GM19455 (cell line): ENCODE measurements around the gene CCDC40.
"Not testable (repeated sequence)": the region's sequence is repeated elsewhere in the genome, so short reads cannot be mapped to it uniquely, and the experiment has no call there.

Experiments
- ATAC-seq: cut with Tn5 transposase; IDR thresholded peaks from one replicate; pipeline ENCODE4 v1.9.1; 2021; ENCODE audit not compliant: unreplicated experiment

The CCDC40 gene

DNA sequence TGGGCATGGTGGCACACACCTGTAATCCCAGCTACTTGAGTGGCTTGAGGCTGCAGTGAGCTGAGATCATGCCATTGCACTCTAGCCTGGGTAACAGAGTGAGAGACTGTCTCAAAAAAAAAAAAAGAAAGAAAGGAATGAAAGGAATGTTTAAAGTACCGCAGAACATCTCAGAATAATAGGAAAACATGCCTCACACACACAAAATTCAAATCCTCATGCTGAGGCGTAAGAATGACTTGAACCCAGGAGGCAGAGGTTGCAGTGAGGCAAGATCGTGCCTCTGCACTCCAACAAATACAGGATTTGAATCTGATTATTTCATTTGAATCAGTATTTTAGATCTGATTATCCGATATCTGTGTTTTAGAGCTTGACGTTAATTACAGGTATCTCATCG lies 43.6 kb downstream of the CCDC40 start:
- ATAC-seq: no peak

DNA sequence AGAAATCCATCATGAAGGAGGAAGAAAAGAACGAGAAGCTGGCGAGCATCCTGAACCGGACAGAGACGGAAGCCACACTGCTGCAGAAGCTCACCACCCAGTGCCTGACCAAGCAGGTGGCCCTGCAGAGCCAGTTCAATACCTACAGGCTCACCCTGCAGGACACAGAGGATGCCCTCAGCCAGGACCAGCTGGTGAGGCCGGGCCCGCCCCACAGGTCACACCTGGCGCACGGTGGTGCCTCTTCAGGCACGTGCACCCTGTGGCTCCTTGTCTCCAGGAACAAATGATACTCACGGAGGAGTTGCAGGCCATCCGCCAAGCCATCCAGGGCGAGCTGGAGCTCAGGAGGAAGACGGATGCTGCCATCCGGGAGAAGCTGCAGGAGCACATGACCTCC lies 45.2 kb downstream of the CCDC40 start:
- ATAC-seq: no peak

DNA sequence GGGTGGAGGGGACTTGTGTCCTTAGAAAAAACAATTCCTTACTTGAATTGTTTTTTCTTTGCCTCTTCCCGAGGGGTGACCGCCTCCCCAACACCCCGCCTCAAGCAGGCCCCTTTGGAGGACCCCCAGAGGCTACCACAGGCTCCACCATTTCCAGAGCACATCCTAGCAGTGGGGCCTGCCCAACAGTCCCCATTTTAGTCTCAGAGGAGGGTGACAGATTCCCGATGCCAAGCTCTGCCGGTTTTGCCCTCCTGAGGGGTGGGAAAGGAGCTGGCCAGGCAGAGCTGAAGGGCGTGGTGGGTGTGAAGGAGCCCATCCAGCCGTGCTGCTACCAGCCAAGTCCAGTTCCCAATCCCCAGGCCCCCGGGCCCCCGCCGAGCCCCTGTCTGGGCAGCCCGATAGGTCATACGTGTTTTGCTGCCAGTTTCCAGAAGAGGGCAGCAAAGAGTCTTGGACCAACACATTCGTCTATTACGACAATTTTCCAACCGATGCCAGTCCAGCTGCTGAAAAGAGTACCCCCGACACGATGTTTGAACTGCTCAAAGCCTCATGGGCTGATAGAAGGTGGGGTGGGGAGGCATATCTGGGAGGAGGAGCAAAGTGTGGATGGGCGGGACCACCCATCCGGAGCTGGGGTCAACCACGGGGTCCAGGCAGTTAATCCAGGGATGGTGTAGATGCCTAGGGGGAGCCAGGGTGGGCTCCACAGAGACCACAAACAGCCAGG lies 46.1 kb downstream of the CCDC40 start:
- ATAC-seq: no peak

DNA sequence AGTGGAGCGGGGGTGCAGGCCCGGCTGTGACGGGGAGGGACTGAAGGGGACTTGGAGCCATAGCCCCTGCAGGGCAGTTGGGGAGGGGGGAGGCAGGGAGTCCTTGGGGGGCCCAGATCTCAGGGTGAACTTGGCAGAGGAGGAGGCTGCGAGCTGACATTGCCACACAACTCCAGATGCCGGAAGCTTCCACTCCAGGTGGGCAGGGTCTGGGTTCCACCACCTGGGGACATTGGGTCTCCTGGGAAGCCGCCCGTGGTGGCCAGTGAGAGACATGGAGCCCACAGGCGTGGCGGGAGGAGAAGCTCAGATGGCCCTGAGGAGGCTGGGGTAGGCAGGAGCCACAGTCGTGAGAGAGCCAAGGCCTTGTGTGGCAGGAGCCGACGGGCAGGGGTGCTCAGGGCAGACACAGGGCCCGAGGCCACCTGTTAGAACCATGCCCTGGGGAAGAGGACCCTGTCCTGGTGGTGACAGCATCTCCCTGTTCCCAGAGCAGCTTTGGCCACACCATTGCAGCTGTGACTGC lies 46.8 kb downstream of the CCDC40 start:
- no peak for ATAC-seq

DNA sequence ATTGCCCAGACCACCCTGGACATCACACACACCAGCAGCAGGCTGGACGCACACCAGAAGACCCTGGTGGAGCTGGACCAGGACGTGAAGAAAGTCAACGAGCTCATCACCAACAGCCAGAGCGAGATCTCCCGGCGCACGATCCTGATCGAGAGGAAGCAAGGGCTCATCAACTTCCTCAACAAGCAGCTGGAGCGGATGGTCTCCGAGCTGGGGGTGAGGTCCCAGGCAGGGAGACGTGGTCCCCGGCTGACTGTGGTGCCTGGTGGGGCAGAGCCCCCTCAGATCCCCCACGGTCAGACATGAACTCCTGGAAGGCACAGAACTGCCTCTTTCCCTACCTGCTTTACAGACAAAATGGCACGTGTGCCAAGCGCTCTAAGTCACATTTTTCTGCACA lies 48.3 kb downstream of the CCDC40 start:
- ATAC-seq: no peak

DNA sequence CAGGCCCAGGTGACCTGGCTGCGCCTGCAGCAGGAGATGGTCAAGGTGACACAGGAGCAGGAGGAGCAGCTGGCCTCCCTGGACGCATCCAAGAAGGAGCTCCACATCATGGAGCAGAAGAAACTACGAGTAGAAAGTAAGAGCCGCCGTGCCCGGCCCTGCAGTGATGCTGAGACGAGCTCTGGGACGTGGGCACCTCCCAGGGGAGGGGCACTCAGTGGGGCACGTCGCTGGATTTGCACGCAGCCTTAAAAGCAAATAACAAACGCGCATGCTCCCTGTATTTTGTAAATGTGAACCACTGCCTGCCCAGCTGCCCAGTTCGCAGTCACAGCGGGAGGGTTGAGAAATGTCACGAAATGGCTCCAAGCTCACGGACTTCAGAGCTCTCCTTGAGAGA lies 49.6 kb downstream of the CCDC40 start:
- no peak for ATAC-seq

DNA sequence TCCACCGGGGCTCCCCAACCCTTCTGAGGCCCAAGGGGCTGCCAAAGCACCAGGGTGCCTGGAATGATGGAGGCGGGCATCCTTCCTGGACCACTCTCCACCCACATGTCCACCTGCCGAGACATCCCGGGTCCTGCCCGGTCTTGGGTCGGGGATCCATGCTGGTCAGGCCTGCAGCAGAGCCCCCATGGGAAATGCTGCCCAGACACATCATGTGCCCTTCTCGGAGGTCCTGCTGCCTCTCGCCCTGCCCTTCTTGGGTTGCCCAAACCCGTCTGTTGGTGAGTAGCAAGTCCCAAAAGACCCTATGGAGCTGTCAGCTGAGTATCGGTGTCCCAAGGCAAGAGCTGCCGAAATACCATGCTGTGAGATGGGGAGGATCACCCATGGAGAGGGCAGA lies 50.2 kb downstream of the CCDC40 start:
- ATAC-seq: no peak

DNA sequence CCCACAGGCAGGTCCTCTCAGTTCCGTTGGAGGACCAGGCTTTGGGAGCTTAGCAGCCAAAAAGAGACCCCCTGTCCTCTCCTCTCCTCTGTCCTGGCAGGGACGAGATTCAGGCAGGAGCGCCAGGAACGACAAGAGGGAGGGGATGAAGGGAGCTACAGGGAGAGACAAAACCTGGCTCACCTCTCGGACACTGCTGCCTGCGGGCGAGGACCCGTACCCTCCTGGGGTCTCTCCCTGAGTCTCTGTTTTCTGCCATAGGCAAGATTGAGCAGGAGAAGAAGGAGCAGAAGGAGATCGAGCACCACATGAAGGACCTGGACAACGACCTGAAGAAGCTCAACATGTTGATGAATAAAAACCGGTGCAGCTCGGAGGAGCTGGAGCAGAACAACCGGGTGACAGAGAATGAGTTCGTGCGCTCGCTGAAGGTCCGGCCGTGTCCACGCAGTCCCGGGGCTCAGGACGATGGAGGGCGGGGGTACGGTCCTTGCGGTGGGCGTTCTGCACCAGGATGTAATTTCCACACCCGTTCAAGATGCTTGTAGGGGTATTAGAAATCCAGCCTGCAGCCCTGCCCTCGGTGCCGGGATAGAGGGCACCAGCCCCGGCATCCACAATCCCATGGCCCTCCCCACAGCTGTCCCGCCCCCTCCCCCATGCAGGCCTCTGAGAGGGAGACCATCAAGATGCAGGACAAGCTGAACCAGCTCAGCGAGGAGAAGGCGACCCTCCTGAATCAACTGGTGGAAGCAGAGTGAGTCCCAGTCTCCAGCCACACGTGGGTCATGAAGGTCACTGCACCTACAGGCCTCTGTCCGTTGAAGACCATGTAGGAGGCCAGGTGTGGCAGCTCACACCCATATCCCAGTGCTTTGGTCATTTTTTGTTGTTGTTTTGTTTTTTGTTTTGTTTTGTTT lies 51.2 kb downstream of the CCDC40 start:
- ATAC-seq: no peak

DNA sequence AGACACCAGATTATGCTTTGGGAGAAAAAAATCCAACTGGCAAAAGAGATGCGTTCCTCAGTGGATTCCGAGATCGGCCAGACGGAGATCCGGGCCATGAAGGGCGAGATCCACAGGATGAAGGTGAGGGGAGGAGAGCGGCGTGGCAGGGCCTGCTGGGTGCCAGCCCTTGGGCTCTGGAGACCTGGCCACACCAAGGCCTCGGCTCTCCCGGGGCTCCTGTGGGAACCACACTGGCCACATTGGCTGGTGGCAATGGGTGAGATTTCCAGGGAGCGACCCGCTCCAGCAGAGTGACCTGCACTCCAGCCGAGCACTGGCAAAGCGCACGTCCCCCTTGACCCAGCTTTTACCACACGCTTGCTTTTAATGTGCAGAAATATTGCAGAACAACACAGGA lies 53.3 kb downstream of the CCDC40 start:
- no peak for ATAC-seq

DNA sequence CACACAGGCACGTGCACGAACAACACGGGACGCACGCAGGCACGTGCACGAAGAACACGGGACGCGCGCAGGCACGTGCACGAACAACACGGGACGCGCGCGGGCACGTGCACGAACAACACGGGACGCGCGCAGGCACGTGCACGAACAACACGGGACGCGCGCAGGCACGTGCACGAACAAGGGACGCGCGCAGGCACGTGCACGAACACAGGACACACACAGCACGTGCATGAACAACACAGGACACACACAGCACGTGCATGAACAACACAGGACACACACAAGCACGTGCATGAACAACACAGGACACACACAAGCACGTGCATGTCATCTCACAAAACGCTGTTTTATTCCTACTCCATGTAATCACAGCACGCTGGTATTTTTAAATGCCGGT lies 53.7 kb downstream of the CCDC40 start:
- ATAC-seq: not testable (repeated sequence)

DNA sequence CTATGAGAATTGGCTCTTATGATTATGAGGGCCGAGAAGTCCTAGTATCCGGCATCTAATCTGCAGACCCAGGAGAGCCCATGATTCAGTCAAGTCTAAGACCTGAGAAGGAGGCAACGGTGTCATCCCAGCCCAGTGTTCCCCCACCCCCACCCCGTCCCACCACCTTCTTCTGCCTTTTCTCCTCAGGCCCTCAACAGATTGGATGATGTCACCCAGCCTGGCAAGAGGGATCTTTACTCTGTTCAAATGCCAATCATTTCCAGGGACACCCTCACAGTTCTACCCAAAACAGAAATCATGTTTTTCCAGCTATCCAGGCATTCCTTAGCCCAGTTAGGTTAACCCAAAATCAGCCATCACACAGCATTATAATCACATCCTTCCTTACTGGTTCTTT lies 54.9 kb downstream of the CCDC40 start:
- ATAC-seq: no peak

DNA sequence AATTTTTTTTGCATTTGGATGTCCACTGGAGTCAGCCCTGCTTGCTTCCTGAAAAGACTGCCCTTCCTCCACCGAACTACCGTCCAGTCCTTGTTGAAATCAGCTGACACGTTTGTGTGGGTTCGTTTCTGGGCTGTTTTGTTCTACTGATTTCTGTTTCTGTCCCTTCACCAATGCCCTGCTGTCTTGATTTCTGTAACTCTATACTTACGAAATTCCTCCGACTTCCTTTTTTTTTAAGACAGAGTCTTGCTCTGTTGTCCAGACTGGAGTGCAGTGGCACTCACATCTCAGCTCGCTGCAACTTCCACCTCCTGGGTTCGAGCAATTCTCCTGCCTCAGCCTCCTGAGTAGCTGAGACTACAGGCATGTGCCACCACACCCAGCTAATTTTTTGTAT lies 56.5 kb downstream of the CCDC40 start:
- no peak for ATAC-seq

DNA sequence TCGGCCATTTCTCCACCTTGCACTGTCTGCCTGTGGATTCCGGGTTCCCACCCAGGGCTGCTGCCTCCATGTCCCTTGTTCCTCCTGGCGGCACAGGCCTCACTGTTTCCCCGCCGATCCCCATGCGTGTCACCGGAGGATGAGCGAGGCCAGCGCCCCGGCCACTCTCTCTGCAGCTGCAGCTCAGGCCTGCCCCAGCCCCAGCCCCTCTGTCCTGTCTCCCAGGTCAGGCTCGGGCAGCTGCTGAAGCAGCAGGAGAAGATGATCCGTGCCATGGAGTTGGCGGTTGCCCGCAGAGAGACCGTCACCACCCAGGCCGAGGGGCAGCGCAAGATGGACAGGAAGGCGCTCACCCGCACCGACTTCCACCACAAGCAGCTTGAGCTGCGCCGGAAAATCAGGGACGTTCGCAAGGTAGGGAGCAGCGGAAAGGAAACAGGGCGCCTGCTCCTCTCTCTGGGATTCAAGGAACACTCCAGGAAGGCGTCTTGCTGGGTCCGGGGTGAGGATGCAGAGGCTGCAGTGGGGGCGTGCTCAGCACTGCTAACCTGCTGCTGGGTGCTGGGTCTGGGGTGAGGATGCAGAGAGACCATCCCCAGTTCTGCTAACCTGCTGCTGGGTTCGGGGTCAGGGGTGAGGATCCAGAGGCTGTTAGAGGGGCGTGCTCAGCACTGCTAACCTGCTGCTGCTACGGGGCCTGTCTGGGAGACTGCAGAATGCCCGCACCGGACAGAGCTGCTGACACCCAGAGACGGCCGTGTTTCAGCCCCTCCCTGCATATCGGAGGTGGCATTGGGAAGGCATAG lies 58.8 kb downstream of the CCDC40 start:
- ATAC-seq: no peak

DNA sequence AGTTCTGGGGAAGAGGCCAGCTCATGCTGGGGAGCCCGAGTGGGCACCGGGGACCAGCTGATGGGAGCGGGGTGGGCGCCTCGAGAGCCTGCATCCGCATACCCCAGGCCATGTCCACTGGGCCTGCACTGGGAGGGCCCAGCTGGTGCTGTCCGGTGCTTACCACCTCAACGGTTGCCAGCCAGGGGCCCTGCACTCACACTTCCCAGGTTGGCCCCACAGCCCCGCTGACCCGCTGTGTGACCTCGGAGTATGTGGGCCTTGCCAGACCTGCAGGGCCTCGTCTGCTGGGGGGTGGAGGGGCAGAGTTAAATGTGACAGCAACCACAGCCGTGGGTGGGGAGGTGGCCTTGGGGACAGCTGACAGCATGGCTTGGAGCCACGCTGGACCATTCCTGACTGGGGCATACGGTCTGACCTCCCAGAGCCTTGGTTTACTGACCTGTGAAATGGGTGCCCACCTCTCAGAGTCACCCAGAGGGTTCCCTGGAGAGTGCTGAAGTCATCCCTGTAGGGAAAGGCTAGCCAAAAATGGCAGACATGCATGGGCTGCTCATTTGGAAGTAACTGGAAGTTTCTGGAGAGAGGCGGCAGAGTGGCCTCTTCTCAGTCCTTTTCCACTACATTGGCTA lies 59.5 kb downstream of the CCDC40 start:
- ATAC-seq: no peak

DNA sequence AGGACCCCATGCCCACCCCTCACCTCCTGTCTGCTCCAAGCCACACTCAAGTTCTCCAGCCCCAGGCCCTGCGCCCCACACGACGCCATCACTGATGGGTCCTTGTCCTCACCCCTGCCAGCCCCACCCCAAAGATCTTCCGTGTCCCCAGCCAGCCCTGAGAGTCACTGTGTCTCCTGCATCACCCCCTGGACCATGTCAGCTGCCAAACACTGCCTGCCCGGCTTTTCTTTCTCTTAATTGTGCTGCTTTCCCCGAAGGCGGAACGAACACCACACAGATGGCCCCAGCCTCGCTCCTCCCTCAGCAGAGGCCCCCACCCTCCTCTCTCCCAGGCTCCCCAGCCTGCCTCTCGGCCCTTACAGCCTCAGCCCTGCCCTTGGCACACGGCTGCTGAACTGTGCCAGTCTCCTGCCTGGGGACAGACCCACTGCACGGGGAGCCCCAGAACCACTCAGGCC lies 60.1 kb downstream of the CCDC40 start:
- ATAC-seq: no peak

DNA sequence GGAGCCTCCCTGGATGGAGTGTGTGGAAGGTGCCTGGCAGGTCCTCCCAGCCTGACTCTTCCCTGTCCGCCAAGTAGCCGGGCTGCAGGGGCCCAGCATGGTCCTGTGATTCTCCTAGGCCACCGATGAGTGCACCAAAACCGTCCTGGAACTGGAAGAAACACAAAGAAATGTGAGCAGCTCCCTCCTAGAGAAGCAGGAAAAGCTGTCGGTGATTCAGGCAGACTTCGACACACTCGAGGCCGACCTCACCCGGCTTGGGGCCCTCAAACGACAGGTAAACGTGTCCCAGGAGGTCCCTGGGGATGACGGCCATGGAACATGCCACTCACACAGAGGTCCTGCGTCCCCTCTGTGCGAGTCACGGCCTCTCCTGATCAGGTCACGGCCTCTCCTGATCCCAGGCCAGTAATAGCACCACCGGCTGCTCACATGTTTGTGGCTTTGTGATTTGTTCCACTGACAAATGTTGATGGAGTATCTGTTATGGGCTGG lies 60.7 kb downstream of the CCDC40 start:
- no peak for ATAC-seq

DNA sequence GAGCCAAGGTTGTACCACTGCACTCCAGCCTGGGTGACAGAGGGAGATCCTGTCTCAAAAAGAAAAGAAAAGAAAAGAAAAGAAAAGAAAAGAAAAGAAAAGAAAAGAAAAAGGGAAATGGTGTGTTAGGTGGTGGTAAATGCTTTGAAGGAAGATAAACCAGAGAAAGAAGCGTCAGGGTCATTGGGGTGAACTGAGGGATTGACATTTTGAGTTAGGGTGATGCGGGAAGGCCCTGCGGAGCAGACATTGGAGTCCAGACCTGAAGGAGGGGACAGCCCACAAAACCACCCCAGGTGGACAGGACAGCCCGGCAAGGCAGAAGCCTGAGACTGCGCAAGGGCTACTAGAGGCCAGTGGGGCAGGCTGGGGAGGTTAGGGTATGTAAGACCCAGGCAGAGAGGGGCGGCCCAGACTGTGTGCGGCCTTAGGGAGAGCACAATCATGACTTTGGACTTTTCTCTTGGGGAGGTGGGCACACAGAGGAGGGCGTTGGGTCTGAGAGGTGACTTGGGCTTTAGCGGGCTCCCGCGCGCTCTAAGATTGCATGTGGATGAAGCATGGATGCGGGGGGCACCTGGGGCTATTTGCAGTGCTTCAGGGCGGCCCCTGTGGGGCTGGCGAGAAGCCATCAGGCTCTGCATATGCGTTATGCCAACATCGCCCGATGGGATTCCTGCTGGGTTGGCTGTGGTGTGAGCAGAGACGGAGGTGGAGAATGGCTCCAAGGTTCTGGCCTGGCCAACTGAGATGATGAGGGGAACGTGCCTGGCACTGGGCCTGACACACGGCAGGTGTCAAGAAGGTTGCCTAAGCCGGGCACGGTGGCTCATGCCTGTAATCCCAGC lies 61.6 kb downstream of the CCDC40 start:
- ATAC-seq: no peak

DNA sequence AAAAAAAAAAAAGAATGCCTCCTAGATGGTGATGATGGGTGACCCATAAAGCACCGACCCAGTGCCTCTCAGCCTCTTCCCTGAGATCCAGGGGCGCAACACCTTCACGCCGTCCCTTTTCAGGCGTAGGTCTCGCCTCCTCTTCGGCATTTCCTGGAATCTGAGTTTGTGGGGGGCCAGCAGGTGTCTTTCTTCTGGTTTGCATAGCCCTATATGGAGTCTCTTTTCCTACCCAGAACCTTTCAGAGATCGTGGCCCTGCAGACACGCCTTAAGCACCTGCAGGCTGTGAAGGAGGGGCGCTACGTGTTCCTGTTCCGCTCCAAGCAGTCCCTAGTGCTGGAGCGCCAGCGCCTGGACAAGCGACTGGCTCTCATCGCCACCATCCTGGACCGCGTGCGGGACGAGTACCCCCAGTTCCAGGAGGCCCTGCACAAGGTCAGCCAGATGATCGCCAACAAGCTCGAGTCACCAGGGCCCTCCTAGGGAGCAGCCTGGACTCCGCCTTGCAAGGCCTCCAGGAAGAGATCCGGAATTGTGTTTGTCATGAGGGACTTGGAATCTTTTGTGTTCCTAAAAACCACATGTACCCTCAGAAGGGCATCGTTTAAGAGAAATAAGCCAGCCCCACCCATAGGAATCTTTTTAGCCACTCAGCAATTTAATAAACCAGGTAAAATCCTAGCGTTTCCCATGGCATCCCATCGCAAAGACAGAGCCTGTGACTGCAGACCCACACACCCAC lies 63.0 kb downstream of the CCDC40 start:
- ATAC-seq: no peak

DNA sequence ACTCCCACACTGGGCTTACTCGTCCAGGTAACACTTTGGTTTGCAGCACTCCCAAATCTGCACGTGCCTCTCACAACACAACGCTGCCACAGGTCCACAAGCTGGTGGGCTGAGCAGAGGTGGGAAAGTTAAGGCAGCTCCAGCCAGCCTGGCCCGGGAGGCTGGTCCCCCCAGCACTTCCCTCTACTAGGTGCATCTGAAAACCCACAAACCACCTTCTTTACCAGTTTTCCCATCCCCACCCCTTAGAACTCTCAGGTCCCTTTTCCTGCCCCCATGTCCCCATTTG lies 63.5 kb downstream of the CCDC40 start:
- ATAC-seq: no peak
